HEK293T (cell line): ENCODE results near the gene GARS1.

Source experiments
- CTCF ChIA-PET: fragments of 350-600 bp; formaldehyde crosslinking; extraction: SDS; loops from one replicate; lab custom pipeline; 2021; ENCODE audit warnings: antibody characterized with exemption, inconsistent platforms; lab: Yijun Ruan, JAX
- POLR2A ChIA-PET: fragments of 350-600 bp; formaldehyde crosslinking; extraction: SDS; loops from one replicate; lab custom pipeline; 2020; ENCODE audit warnings: antibody characterized with exemption, inconsistent platforms; lab: Yijun Ruan, JAX
- DNase-seq: peaks from one replicate; pipeline ENCODE4 v3.0.0; 2012; ENCODE audit warnings: mixed read lengths; ENCODE audit errors: extremely low spot score
- ARNT ChIP-seq: fragments of 450-650 bp; IDR thresholded peaks from 2 replicates; pipeline ENCODE4 v1.6.1; 2017; ENCODE audit warnings: mild to moderate bottlenecking
- BHLHE40 ChIP-seq: fragments of 450-650 bp; IDR thresholded peaks from 2 replicates; pipeline ENCODE4 v1.6.1; 2016; ENCODE audit warnings: mild to moderate bottlenecking, moderate library complexity, borderline replicate concordance
- CTBP1 ChIP-seq: fragments of 450-650 bp; IDR thresholded peaks from 2 replicates; pipeline ENCODE4 v1.6.1; 2016; ENCODE audit warnings: borderline replicate concordance
- ELF4 ChIP-seq: fragments of 450-650 bp; IDR thresholded peaks from 2 replicates; pipeline ENCODE4 v1.6.1; 2017; ENCODE audit warnings: antibody characterized with exemption
- FOXA1 ChIP-seq: fragments of 450-650 bp; IDR thresholded peaks from 2 replicates; pipeline ENCODE4 v1.6.1; 2016; ENCODE audit warnings: mild to moderate bottlenecking
- FOXK2 ChIP-seq: fragments of 450-650 bp; IDR thresholded peaks from 2 replicates; pipeline ENCODE4 v1.6.1; 2016; ENCODE audit warnings: mild to moderate bottlenecking
- FOXM1 ChIP-seq: fragments of 450-650 bp; IDR thresholded peaks from 2 replicates; pipeline ENCODE4 v1.6.1; 2017; ENCODE audit warnings: mild to moderate bottlenecking, borderline replicate concordance
- HDGF ChIP-seq: fragments of 450-650 bp; IDR thresholded peaks from 2 replicates; pipeline ENCODE4 v1.6.1; 2017; ENCODE audit warnings: antibody characterized with exemption, borderline replicate concordance
- L3MBTL2 ChIP-seq: fragments of 450-650 bp; conservative IDR thresholded peaks from 2 replicates; pipeline ENCODE4 v1.6.1; 2016; ENCODE audit warnings: mild to moderate bottlenecking
- LEF1 ChIP-seq: fragments of 450-650 bp; IDR thresholded peaks from 2 replicates; pipeline ENCODE4 v1.6.1; 2017; ENCODE audit warnings: mild to moderate bottlenecking, borderline replicate concordance
- NFRKB ChIP-seq: fragments of 450-650 bp; IDR thresholded peaks from 2 replicates; pipeline ENCODE4 v1.6.1; 2016; ENCODE audit warnings: mild to moderate bottlenecking, moderate library complexity
- SP1 ChIP-seq: fragments of 450-650 bp; IDR thresholded peaks from 2 replicates; pipeline ENCODE4 v1.6.1; 2017
- SUZ12 ChIP-seq: fragments of 450-650 bp; IDR thresholded peaks from 2 replicates; pipeline ENCODE4 v1.6.1; 2016; ENCODE audit warnings: mild to moderate bottlenecking
- TARDBP ChIP-seq: fragments of 450-650 bp; IDR thresholded peaks from 2 replicates; pipeline ENCODE4 v1.6.1; 2016
- ZNF384 ChIP-seq: fragments of 450-650 bp; IDR thresholded peaks from 2 replicates; pipeline ENCODE4 v1.6.1; 2016
- TF ChIP-seq, protein P1 (sequence below): fragments of 450-650 bp; IDR thresholded peaks from 2 replicates; pipeline ENCODE4 v1.6.1; 2016

Gene GARS1

DNA sequence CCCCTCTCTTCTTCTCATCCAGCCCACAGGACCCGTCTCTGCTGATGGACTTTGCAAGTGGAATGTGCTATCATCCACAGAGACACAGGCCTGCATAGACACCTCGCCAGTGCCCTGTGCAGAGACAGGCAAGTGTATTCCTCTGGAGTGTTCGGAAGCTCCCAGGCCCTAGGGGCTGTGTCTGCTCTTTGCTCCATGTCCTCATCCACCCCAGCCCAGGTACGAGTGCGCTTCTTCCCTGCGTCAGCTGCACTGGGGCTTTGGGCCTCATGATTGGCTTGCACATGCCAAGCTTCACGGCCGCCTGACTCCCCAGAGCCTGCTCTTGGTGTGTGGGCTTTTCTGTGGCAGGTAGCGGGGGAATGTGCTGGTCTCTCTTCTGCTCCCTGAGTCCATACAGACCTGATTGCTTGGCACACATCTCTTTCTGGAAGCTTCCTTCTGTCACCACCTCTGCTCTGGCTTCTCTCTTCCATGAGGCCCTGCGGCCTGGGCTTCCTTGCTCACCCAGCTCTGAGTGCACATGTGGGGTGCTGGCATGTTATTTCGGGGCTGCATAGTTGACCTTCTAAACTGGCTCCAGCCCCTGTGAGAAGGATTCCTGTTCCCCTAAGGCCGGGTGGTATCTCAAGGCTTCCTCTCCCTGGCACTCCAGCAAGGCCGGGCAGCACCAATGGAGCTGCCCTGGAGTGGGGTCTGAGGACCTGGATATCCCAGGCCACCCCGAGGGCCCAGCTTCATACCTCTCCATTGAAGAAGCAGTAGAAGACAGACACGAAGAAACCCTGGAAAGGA, 59.8 kb downstream of the GARS1 start:
- TF ChIP-seq LEF1: no peak
- no peak for TF ChIP-seq NFRKB
- TF ChIP-seq ARNT: no peak
- no peak for TF ChIP-seq FOXK2
- no peak for TF ChIP-seq ELF4
- no peak for TF ChIP-seq CTBP1
- POLR2A ChIA-PET: no interaction called here
- CTCF ChIA-PET: no interaction called here
- DNase-seq: no peak

DNA sequence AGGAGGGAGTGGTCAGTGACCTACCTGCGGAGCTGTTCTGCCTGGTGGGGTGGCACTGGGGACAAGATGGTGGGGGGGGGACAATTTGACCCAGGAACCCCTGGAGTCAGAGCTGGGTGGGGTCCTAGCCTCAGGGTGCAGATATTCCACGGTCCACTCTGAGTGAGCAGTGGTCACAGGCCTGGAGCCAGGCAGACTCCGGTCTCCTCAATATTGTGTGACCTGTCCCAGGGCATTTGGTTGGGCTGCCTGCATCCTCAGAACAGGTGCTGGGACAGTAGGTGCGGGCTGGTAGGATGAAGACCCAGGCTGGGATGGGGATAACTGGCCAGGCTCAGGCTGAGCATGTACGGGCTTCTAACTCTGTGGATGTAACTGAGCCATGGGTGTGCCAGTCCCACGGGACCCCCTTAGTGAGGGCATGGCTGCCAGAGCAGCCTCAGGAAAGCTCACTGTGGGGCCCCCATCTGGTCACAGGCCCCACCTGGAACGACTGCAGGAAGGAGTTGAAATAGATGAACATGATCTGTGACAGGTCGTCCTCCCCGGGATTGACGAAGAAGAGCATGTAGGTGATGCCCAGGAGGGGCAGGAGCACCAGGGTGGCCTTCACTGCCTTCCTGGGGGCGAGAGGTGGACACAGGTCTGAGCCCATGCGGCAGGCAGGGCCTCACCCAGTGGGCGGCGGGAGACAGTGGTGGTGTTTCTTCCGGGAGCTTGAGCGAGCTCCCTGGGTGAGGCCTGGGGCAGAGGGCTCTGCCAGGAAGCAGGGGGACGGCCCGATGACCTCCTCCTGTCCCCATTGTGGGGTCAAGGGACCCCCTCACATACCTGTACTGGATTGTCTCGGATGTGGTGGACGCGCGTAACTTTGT, 60.7 kb downstream of the GARS1 start:
- TF ChIP-seq, protein P1, sequence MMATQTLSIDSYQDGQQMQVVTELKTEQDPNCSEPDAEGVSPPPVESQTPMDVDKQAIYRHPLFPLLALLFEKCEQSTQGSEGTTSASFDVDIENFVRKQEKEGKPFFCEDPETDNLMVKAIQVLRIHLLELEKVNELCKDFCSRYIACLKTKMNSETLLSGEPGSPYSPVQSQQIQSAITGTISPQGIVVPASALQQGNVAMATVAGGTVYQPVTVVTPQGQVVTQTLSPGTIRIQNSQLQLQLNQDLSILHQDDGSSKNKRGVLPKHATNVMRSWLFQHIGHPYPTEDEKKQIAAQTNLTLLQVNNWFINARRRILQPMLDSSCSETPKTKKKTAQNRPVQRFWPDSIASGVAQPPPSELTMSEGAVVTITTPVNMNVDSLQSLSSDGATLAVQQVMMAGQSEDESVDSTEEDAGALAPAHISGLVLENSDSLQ: no peak
- no peak for TF ChIP-seq ELF4
- TF ChIP-seq ARNT: no peak
- no peak for TF ChIP-seq CTBP1
- TF ChIP-seq LEF1: no peak
- TF ChIP-seq SP1: no peak
- TF ChIP-seq ZNF384: no peak
- ChIA-PET POLR2A (no interaction called here), CTCF (no interaction called here)
- no peak for DNase-seq

DNA sequence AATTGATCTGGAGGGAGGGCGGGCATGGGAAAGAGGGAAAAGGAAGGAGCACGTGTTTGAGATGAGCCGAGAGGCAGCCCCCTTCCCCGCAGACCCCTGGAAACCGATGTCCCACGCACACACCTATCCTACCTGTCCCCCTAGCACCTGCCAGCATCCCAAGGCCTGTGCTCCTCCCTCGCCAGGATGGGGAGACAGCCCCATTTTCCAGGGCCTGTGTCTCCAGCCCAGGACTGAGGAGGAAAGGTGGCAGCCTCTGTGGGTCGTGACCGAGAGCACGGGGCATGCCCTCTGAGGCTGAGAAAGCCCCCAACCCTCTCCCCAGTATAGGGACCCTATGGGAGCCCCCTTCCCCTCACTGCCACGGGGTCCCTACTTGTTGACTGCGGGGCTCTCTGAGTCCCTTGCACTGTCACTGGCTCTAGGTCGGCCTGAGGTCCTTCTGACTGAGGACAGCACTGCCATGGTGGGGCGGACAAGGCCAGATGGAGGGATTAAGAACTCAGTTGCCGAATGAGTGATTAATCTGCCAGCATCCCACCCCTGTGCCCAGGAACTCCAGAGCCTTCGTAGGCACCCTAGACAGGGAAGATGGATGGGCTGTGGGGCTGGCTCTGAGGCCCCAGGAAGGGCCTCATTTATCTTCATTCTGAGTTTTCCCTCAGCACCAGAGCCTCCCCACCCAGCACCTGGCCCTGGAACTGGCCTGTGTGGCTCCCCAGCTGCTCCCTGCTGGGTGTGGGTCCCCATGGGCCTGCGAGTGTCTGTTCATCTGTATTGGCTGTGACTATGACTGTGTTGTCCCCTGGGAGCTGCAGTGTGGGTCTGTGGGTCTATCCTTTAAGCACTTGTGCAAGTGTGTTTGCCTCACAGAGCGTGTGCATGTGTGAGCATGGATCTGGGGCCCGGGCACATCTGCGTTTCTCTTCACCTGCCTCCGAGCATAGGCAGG, 61.6 kb downstream of the GARS1 start:
- ChIA-PET CTCF (no interaction called here), POLR2A (no interaction called here)
- no peak for DNase-seq
- TF ChIP-seq FOXK2 (no peak), HDGF (no peak), ZNF384 (no peak), ARNT (no peak), SP1 (no peak), SUZ12 (no peak), CTBP1 (no peak), L3MBTL2 (no peak), LEF1 (no peak), NFRKB (no peak), TARDBP (no peak), BHLHE40 (no peak)
- TF ChIP-seq, protein P1: no peak

DNA sequence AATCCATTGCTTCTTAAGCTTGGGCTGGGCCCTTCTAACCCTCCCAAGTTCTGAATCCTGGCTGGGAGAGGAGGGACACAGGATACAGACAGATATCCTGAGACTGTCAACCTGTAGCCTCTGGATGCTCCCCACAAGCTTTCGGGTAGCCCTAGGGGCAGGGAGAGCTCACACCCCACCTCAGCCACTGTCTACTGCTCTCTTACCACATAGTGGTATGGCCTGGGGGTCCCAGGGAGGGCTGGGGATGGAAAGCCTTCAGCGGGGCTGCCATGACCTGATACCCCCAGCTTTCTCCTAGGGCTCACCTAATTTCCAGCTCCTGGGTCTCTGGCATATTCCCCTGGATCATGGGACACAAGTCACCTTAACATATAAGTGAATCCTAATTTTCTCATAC, 62.5 kb downstream of the GARS1 start:
- ChIA-PET POLR2A (no interaction called here), CTCF (no interaction called here)
- DNase-seq: no peak
- TF ChIP-seq SUZ12 (no peak), FOXA1 (no peak), SP1 (no peak), NFRKB (no peak), BHLHE40 (no peak), ZNF384 (no peak)

DNA sequence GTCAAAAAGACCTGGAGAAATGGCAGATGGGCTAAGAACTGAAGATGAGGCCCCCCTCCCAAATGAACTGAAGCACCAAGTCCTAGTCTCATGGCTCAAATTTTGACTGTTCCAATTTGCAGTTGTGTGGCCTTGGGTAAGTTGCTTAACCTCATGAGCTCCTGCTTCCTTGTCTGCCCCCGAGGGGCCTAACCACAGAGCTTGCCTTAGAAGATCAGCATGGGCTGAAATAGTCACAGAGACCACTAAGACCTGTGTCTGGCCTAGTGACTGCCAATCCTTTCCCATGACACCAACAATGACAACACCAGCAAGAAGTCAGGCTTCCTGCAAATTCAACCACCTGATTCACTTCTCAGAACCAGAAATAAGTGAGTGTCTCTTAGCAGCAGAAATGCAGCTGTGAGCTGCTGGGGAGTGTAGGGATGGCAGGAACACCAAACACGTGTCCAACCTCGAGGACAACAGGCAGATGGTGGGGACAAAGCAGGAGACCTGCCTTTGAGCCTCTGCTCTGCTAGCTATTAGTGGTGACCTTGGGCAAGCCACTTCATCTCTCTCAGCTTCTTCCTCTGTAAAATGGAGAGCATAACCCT, 63.9 kb downstream of the GARS1 start:
- no peak for TF ChIP-seq SUZ12
- no peak for TF ChIP-seq ARNT
- TF ChIP-seq ZNF384: no peak
- TF ChIP-seq TARDBP: no peak
- no peak for TF ChIP-seq FOXM1
- no peak for TF ChIP-seq BHLHE40
- no peak for TF ChIP-seq L3MBTL2
- TF ChIP-seq, protein P1: no peak
- no peak for TF ChIP-seq CTBP1
- TF ChIP-seq HDGF: no peak
- no peak for TF ChIP-seq FOXA1
- TF ChIP-seq SP1: no peak
- no peak for TF ChIP-seq ELF4
- no peak for TF ChIP-seq NFRKB
- no peak for TF ChIP-seq LEF1
- no peak for TF ChIP-seq FOXK2
- POLR2A ChIA-PET: no interaction called here
- CTCF ChIA-PET: no interaction called here
- no peak for DNase-seq
